GM21576 (cell line): ENCODE results near the gene SLC4A5.

Experiments
- ATAC-seq: cut with Tn5 transposase; IDR thresholded peaks from one replicate; pipeline ENCODE4 v1.9.1; 2021; ENCODE audit warnings: mild to moderate bottlenecking, moderate library complexity; ENCODE audit not compliant: unreplicated experiment

SLC4A5 gene

DNA sequence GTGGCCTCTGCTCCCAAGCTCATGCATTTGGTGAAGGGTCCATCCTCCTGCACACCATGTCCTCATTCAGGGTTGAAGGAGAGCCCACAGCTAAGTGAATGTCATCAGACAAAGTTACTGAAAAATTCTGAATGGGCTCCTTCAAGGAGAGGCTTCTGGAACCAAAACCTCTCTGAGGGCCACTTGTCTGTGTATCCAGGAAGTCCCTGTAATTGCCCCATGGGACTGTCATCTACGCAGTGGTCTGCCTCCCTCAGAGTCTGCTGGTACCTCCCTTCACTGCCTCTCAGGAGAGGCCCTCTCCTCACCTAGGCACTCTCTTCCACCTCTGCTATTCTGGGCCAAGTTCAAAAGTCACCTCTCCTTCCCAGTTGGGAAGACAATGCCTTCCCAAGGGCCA, 68.0 kb downstream of the SLC4A5 start:
- ATAC-seq, result no peak

DNA sequence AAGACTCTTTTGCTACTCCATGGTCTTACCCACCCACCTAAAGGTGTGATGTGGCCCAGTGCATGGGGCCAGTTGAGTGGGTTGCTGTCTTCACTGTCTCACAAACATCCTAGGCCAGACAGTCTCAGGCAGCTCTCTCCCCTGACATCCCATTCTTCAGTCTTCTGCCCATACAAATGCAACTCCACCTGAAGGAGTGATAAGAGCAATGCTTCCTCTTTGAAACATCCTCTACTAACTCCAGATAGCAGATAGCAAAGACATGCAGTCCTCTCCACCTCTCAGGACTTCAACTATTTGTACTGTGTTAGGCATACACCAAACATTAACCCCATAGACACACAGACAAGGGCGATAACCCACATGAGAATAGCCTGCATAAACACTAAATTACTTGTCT, 73.5 kb downstream of the SLC4A5 start:
- ATAC-seq, result no peak

- ATAC-seq, result no peak
Observed at GRCh38 chr2:74267068-74267467, 76.1 kb downstream of the SLC4A5 start.

DNA sequence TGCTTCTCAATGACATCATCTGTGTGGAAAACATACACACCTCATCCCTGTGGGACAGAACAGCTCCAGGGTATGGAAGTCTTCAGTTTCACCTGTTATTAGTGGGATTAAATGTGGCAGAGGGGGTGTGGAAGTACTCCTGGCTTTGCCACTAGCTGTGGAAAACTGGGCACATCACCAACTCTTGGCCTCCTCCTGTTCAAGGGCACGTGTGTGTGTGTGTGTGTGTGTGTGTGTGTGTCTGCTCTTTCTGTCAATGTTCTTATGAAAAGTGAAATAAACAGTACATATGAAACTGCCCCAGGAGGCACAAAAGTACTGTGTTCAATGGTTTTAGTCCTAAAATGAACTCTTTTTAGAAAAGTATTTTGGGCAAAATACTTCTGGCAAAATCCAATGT, 78.9 kb downstream of the SLC4A5 start:
- ATAC-seq, result no peak

DNA sequence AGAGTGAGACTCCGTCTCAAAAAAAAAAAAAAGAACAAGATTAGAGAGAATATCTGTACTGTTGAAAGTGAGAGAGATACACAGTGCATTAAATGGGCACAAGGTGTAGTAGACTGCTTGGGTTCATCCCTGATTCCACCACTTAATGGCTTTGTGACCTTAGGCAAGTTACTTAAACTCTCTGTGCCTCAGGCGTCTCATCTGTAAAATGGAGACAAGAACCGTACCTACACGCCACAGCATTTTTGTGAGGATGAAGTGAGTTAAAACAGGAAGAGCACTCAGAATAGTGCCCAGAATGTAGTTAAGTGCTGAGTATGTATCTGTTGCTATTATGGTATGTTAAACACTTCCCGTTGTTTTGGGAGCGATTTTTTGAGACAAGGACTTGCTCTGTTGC, 80.5 kb downstream of the SLC4A5 start:
- no peak for ATAC-seq

GRCh38 chr2:74261204-74261864, 81.9 kb downstream of the SLC4A5 start:
- ATAC-seq, result no peak

- ATAC-seq, result no peak
Observed at GRCh38 chr2:74260495-74260894, 82.7 kb downstream of the SLC4A5 start.

GRCh38 chr2:74259733-74260132, 83.5 kb downstream of the SLC4A5 start:
- no peak for ATAC-seq

GRCh38 chr2:74259191-74259590, 84.0 kb downstream of the SLC4A5 start:
- ATAC-seq, result no peak

GRCh38 chr2:74255660-74256213, 87.5 kb downstream of the SLC4A5 start:
- ATAC-seq, result no peak

DNA sequence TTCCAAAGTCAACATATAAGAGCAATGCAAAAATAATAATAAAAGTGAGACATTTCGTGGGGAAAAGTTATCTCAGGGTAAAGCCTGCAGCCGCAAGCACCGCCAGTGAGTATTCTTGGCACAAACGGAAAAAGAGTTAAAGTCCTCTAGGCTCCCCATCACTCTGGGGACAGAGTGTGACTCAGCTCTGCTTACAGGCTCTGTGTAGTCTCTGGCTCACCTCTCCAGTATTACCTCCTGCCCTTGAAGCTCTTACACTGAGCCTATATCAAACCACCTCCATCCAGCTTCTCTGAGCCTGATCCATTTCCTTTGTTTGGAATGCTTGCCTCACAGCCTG, 89.3 kb downstream of the SLC4A5 start:
- ATAC-seq, result no peak

GRCh38 chr2:74253306-74253970, 89.8 kb downstream of the SLC4A5 start:
- no peak for ATAC-seq

DNA sequence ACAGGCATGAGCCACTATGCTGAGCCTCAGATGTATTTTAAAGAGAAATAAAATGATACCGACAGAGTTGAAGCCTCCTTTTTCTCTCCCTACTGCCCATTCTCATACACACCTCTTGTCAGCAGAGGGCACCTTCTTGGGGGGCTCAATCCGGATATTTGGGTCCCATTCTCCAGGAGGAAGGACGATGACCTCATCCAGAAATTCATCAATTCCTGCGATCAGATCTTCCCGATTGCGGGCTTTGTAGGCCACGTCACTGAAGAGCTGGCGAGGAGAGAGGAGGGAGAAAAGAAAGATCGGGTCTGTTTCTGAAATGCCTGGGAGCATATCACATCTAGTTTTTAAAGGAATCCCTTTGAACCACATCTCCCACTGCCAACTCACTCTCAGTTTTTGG, 90.4 kb downstream of the SLC4A5 start:
- ATAC-seq, result no peak

GRCh38 chr2:74252036-74252435, 91.2 kb downstream of the SLC4A5 start:
- ATAC-seq, result no peak

DNA sequence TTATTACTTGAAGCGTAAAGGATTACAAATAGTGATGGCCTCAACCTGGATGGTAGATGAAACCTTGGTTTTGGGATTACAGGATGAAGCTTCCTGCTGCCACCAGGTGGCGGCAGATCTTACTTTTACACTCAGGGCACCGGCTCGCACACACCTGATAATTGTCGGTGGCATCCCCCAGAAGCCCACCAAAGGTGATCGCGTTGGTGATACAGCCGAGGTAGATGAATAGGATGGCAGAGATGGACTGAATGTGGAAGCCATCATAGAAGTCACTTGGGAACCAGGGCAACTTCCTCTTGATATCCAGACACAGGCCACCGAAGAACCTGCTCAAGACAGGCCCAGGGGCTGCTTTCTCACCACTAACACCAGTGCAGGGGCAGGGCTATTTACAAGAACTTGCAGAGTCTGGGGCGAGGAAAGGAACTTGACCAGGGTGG, 93.0 kb downstream of the SLC4A5 start:
- no peak for ATAC-seq

DNA sequence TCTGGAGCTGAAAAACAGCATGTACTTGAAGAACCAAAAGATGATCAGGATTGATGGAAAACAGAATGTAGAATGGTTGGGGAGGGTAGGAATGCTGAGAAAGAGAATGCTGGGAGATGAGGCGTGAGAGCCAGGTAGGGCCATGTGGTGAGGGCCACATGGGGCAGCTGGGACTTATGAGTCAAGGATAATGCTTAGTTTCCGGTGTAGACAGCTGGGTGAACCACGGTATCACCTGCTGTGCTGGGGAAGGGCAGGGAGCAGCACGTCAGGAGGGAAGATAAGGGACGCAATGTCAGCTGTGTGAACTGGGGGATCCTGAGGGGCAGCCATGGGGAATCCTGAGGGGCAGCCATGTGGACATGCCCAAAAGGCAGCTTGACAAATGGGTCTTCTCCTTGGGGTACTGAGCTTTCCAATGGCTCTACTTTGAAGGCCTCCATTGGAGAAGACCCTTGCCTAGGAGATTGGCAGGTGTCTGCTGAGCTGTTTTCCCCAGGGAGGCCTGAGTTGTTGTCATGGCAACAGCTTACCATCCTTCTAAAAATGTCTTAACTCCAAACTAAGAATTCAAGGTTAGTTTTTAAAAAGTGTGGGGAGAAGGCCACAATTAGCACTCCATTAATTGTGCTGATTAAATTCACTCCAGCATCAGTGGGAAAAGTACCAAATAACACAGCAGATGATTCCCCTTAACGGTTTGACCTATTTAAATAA, 93.7 kb downstream of the SLC4A5 start:
- no peak for ATAC-seq

- ATAC-seq, result no peak
Observed at GRCh38 chr2:74246496-74247195, 96.6 kb downstream of the SLC4A5 start.

DNA sequence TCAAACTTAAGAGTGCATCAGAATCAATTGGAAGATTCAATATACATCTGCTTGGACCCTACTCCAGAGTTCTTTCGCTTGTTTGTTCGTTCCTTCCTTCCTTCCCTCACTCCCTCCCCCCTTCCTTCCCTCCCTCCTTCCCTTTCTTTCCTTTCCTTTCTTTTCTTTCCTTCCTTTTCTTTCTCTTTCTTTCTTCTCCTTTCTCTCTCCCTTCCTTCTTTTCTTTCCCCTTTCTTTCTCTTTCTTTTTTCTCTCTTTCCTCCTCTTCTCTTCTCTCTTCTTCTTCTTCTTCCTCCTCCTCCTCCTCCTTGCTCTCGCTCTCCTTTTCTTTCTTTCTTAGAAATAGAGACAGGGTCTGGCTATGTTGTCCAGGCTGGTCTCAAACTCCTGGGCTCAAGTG, 98.9 kb downstream of the SLC4A5 start:
- ATAC-seq, result no peak

DNA sequence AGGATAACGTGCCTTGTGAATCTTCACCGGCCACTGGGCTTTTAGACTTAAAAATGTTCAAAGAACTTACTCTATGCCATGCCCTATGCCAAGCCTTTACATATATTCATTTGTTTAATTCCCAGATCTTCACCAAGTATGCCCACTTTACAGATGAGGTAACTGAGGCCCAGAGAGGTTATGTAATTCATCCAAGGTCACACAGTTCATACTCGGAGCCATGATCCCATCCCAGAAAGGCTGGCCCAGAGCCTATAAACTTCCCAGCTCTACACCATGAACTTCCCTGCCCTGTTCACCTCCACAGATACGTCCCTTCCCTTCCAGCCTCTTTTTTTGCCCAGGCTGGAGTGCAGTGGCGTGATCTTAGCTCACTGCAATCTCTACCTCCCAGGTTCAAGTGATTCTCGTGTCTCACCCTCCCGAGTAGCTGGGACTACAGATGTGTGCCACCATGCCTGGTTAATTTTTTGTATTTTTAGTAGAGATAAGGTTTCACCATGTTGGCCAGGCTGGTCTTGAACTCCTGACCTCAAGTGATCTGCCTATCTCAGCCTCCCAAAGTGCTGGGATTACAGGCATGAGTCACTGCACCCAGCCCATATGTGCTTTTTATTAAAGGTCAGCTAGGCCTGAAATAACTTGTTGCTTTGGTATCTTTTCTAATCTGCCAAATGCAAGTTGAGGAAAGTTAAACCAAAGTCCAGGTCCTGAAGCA, 100.7 kb downstream of the SLC4A5 start:
- no peak for ATAC-seq

DNA sequence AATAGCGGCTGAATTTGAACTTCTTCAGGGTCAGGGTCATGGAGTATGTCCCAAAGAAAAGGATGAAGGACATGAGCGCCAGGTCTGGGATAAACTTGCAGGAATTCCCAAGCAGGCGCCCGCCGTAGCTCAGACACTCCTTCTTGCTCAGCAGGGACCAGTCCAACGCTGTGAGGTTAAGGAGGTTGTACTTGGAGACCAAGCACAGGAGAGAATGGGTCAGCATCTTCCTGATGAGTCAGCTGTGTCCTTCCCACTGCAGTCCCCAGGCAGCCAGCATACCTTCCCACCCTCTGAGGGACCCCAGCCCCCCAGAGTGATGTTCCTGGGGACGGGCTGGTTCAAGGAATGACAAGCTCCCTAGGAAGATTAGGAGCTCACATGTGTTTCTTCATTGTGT, 103.9 kb downstream of the SLC4A5 start:
- ATAC-seq, result no peak

GRCh38 chr2:74238879-74239278, 104.3 kb downstream of the SLC4A5 start:
- ATAC-seq, result no peak
